SU-DHL-6 (cell line): ENCODE data around the gene GCNT2.

Experiments
- H2AFZ ChIP-seq: fragments of 200-600 bp; sonication (generic); 2 replicates; pipeline ENCODE4 v1.6.1; 2014; ENCODE audit warnings: low read depth, mild to moderate bottlenecking, moderate library complexity, mixed read lengths, antibody characterized with exemption, low read length; ENCODE audit not compliant: severe bottlenecking
- H3F3A ChIP-seq: fragments of 200-600 bp; shearing (Covaris generic); 2 replicates; pipeline ENCODE4 v1.6.0; 2016; ENCODE audit warnings: antibody characterized with exemption, mild to moderate bottlenecking; ENCODE audit not compliant: insufficient read depth
- H3K27ac ChIP-seq: fragments of 200-600 bp; sonication (generic); 2 replicates; pipeline ENCODE4 v1.5.1; 2016; ENCODE audit warnings: low read depth, mild to moderate bottlenecking, low read length, moderate library complexity, mixed read lengths
- H3K27me3 ChIP-seq: fragments of 200-600 bp; sonication (generic), shearing (Covaris generic); 2 replicates; pipeline ENCODE4 v1.6.0; 2014; ENCODE audit warnings: mild to moderate bottlenecking, low read length
- H3K36me3 ChIP-seq: fragments of 200-600 bp; sonication (generic); 2 replicates; pipeline ENCODE4 v1.6.1; 2014; ENCODE audit warnings: mild to moderate bottlenecking, low read length, mixed read lengths
- H3K4me2 ChIP-seq: fragments of 300-600, 200-600 bp; shearing (Covaris generic), sonication (generic); 2 replicates; pipeline ENCODE4 v1.6.0; 2014; ENCODE audit warnings: low read length, low read depth, mild to moderate bottlenecking; ENCODE audit not compliant: poor library complexity, severe bottlenecking
- H3K4me3 ChIP-seq: fragments of 200-600 bp; sonication (generic); 2 replicates; pipeline ENCODE4 v1.5.1; 2014; ENCODE audit warnings: antibody characterized with exemption, low read length, mild to moderate bottlenecking, mixed read lengths; ENCODE audit not compliant: insufficient read depth, poor library complexity, severe bottlenecking
- H3K79me2 ChIP-seq: fragments of 200-600 bp; sonication (generic); 2 replicates; pipeline ENCODE4 v1.6.1; 2014; ENCODE audit warnings: mild to moderate bottlenecking, low read length, moderate library complexity; ENCODE audit not compliant: insufficient read depth
- H3K9ac ChIP-seq: fragments of 200-600 bp; sonication (generic); 2 replicates; pipeline ENCODE4 v1.7.0; 2014; ENCODE audit warnings: mild to moderate bottlenecking, low read length
- H3K9me2 ChIP-seq: fragments of 200-600 bp; sonication (generic); replicated peaks from 2 replicates; pipeline ENCODE4 v1.6.1; 2014; ENCODE audit warnings: low read length; ENCODE audit not compliant: insufficient read depth
- H3K9me3 ChIP-seq: fragments of 200-600 bp; sonication (generic); 2 replicates; pipeline ENCODE4 v1.6.1; 2014; ENCODE audit warnings: low read length, mixed read lengths; ENCODE audit not compliant: insufficient read depth
- H4K20me1 ChIP-seq: fragments of 200-600 bp; sonication (generic); 2 replicates; pipeline ENCODE4 v1.6.1; 2014; ENCODE audit warnings: low read depth, mild to moderate bottlenecking, antibody characterized with exemption, low read length, moderate library complexity, mixed read lengths
- CTCF ChIP-seq: fragments of 200-600 bp; sonication (generic); IDR thresholded peaks from one replicate; pipeline ENCODE4 v1.5.1; 2017; ENCODE audit warnings: antibody characterized with exemption, mild to moderate bottlenecking, low read length, moderate library complexity; ENCODE audit not compliant: insufficient read depth, poor library complexity, severe bottlenecking
- EZH2phosphoT487 ChIP-seq: fragments of 200-600 bp; sonication (generic), shearing (Covaris generic); conservative IDR thresholded peaks from 2 replicates; pipeline ENCODE4 v1.6.1; 2018; ENCODE audit warnings: mild to moderate bottlenecking, antibody characterized with exemption, low read length, moderate library complexity, mixed read lengths

Gene GCNT2

DNA sequence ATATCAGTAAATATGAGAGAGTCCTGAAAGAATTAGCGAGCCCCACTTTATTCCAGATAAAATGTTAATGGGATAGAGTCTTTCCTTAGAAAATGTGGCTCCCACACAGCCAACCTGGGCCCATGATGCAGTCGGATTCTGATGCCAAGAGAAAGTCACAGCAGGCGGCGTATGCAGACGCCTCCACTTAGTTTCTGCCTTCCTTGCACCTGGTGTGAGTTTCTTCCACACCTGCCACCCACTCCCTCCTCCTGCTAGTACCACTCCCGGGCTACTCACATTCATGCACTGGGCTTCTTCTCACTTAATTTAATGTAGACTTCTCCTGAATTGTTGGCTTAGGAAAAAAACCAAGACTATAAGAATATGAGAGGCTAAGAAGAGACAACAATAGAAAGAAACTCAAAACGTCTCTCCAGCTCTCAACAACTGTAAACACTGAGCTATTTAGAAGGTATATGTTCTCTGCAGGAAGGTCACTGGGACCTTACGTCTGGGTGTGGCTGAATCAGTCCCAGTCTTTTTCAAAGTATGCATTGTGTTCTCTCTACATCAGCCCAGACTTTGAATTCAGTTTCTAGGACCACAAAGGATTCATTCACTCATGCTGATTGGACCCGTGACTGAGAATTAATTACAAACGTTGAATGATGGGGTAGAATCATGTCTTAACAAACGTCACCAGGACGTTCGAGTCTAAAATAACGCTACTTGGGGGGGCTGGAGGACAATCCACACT lies 70.4 kb downstream of the GCNT2 start:
- H3F3A ChIP-seq, result no peaks in the 10 kb centered on the region
- no peak overlapping the region for H2AFZ ChIP-seq
- no peaks in the 10 kb centered on the region for H4K20me1 ChIP-seq
- TF ChIP-seq EZH2phosphoT487, result no peak
- no peak for TF ChIP-seq CTCF
- no peak overlapping the region for H3K9ac ChIP-seq
- H3K27me3 ChIP-seq, result no peaks in the 10 kb centered on the region
- no peaks in the 10 kb centered on the region for H3K36me3 ChIP-seq
- no peaks in the 10 kb centered on the region for H3K9me2 ChIP-seq
- H3K27ac ChIP-seq, result no peak overlapping the region
- H3K79me2 ChIP-seq, result peaks cover 19% of the 10 kb centered on the region; the same call in 1 of the 2 replicates
- no peak overlapping the region for H3K4me2 ChIP-seq
- H3K4me3 ChIP-seq, result no peak overlapping the region
- H3K9me3 ChIP-seq, result no peaks in the 10 kb centered on the region

- Histone ChIP-seq H3K9me2 (no peaks in the 10 kb centered on the region), H2AFZ (no peak overlapping the region), H3K27me3 (no peaks in the 10 kb centered on the region), H3K9ac (no peak overlapping the region), H3K4me2 (no peak overlapping the region), H3K79me2 (peaks cover 33% of the 10 kb centered on the region; the same call in 1 of the 2 replicates), H3K27ac (no peak overlapping the region), H3K4me3 (no peak overlapping the region), H3K36me3 (no peaks in the 10 kb centered on the region), H3F3A (no peaks in the 10 kb centered on the region), H4K20me1 (no peaks in the 10 kb centered on the region), H3K9me3 (no peaks in the 10 kb centered on the region)
- TF ChIP-seq EZH2phosphoT487 (no peak), CTCF (no peak)
These were observed 74.8 kb downstream of the GCNT2 start for GRCh38 chr6:10595731-10596664.

- no peaks in the 10 kb centered on the region for H4K20me1 ChIP-seq
- no peak overlapping the region for H2AFZ ChIP-seq
- TF ChIP-seq EZH2phosphoT487, result no peak
- no peak for TF ChIP-seq CTCF
- no peaks in the 10 kb centered on the region for H3K36me3 ChIP-seq
- H3F3A ChIP-seq, result no peaks in the 10 kb centered on the region
- no peaks in the 10 kb centered on the region for H3K9me3 ChIP-seq
- no peak overlapping the region for H3K27ac ChIP-seq
- no peak overlapping the region for H3K4me3 ChIP-seq
- H3K9me2 ChIP-seq, result no peaks in the 10 kb centered on the region
- no peak overlapping the region for H3K9ac ChIP-seq
- H3K79me2 ChIP-seq, result peaks cover 36% of the 10 kb centered on the region; the same call in 1 of the 2 replicates
- no peak overlapping the region for H3K4me2 ChIP-seq
- H3K27me3 ChIP-seq, result no peaks in the 10 kb centered on the region
These were observed 76.4 kb downstream of the GCNT2 start for GRCh38 chr6:10597499-10598001.
